CD4-positive, alpha-beta memory T cell (primary cell): Measurements from ENCODE around the gene KRTAP10-11. TPM values are rescaled to one million over a fixed set of nuclear protein-coding genes. Genes with fewer than 3 reads are reported as not detected.

Source experiments
- CTCF ChIA-PET: fragments of 350-600 bp; sonication (Branson Sonifier 250); formaldehyde crosslinking; loops from one replicate; lab custom pipeline; 2021; ENCODE audit warnings: inconsistent platforms; ENCODE audit not compliant: partially characterized antibody; lab: Charles Lee
- POLR2A ChIA-PET: fragments of 350-600 bp; sonication (Branson Sonifier 250); formaldehyde crosslinking; loops from one replicate; lab custom pipeline; 2021; ENCODE audit not compliant: partially characterized antibody; lab: Charles Lee
- DNase-seq, 5 donors: peaks; one replicate each; pipeline versions ENCODE4 v3.0.0 to v3.0.0-alpha.2; 2020 to 2022; ENCODE audit warnings: mixed read lengths in 1 of 5
- H3K27ac ChIP-seq: one replicate; pipeline ENCODE4 v1.7.0; 2013; ENCODE audit warnings: low read depth, low read length
- H3K27me3 ChIP-seq: 2 replicates; pipeline ENCODE4 v1.7.0; 2013; ENCODE audit warnings: mild to moderate bottlenecking, low read length, moderate library complexity; ENCODE audit not compliant: insufficient read depth
- H3K36me3 ChIP-seq: 2 replicates; pipeline ENCODE4 v1.7.0; 2013; ENCODE audit warnings: mild to moderate bottlenecking, low read length, moderate library complexity; ENCODE audit not compliant: insufficient read depth
- H3K4me1 ChIP-seq: 2 replicates; pipeline ENCODE4 v1.7.0; 2013; ENCODE audit warnings: mild to moderate bottlenecking, low read length, moderate library complexity; ENCODE audit not compliant: insufficient read depth
- H3K4me3 ChIP-seq, 2 donors: one replicate each; pipeline ENCODE4 v1.7.0; 2013; ENCODE audit warnings: low read length in 2 of 2, mild to moderate bottlenecking in 1 of 2
- H3K9me3 ChIP-seq, 2 donors: one replicate each; pipeline ENCODE4 v1.7.0; 2013; ENCODE audit warnings: low read length in 2 of 2, control low read depth in 1 of 2; ENCODE audit not compliant: control insufficient read depth in 1 of 2
- H3K27ac Mint-ChIP-seq, 7 donors: one replicate each; pipeline ENCODE4 v1.8.0; 2020 to 2021; ENCODE audit warnings: mixed read lengths in 7 of 7, mild to moderate bottlenecking in 6 of 7, inconsistent platforms in 3 of 7, moderate library complexity in 3 of 7
- H3K27me3 Mint-ChIP-seq, 2 donors: one replicate each; pipeline ENCODE4 v1.8.0; 2020 to 2021; ENCODE audit warnings: mixed read lengths in 2 of 2
- H3K36me3 Mint-ChIP-seq, 2 donors: one replicate each; pipeline ENCODE4 v1.8.0; 2020 to 2021; ENCODE audit warnings: mixed read lengths in 2 of 2, inconsistent platforms in 1 of 2, mild to moderate bottlenecking in 1 of 2
- H3K4me1 Mint-ChIP-seq, 4 donors: one replicate each; pipeline ENCODE4 v1.8.0; 2020 to 2021; ENCODE audit warnings: mixed read lengths in 4 of 4, mild to moderate bottlenecking in 1 of 4
- H3K4me3 Mint-ChIP-seq, 8 donors: one replicate each; pipeline ENCODE4 v1.8.0; 2020 to 2021; ENCODE audit warnings: mixed read lengths in 8 of 8, mild to moderate bottlenecking in 7 of 8, moderate library complexity in 6 of 8, inconsistent platforms in 3 of 8
- H3K9me3 Mint-ChIP-seq, 8 donors: one replicate each; pipeline ENCODE4 v1.8.0; 2020 to 2021; ENCODE audit warnings: mixed read lengths in 8 of 8, mild to moderate bottlenecking in 5 of 8, inconsistent platforms in 3 of 8, moderate library complexity in 1 of 8
- intact Hi-C: fragments of 100-400 bp; cut with micrococcal nuclease; formaldehyde crosslinking; loops from one replicate; pipeline ENCODE4 v1.15.1; 2023
- polyA plus RNA-seq, 2 donors: library from polyadenylated mRNA; unstranded; fragments of 300-500 nt; fragmentation: Illumina TruSeq; gene quantifications; one replicate each; pipeline ENCODE4 v1.2.3, GENCODE V29; 2021
- total RNA-seq, 2 experiments: library from RNA; stranded (reverse); gene quantifications; one replicate each; pipeline ENCODE4 v1.2.3, GENCODE V29; 2021

Gene KRTAP10-11
- total and polyA plus RNA-seq, 4 experiments from 2014 or later, result not detected

DNA sequence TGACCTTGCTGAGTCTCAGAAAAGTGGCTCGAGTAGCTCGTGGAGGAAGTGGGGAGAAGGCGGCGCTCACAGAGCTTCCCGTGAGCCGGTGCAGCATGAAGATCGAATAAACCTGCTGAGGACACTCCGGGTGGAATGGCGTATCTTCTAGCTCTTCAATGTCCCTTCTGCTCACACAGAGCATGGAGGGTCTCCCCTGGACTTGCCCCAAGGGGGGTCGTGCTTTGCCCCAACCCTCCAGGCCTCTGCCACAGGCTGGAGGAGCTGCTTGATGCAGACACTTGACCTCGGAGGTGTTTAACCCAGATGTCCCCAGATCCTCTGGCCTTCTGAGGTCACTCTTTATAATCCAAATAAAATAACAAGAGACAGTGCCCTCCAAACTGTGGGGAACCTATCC is 48.6 kb downstream of the KRTAP10-11 start:
- no peak overlapping the region for H3K4me3 ChIP-seq
- peaks cover 25 to 28% of the 10 kb centered on the region in 2 donors for H3K27me3 Mint-ChIP-seq
- ChIA-PET POLR2A (interaction anchor here (0.9 to 1.4 kb wide), 3 partner anchors 37 to 76 kb away, joined by 3 to 5 read pairs (median 3); partner anchors contain the start of genes KRTAP12-3 and KRTAP12-4), CTCF (interaction anchor here (0.7 to 1.3 kb wide), 2 partner anchors 99 to 147 kb away, joined by 3 read pairs; no protein-coding TSS in a partner anchor)
- no peaks in the 10 kb centered on the region for H3K4me1 ChIP-seq
- H3K4me1 Mint-ChIP-seq, result peaks cover 7 to 25% (median 14%) of the 10 kb centered on the region in 4 donors
- no peaks in the 10 kb centered on the region for H3K9me3 ChIP-seq
- H3K4me3 Mint-ChIP-seq, result peak overlapping the region in 1 of 8 donors; percentile 26
- H3K27ac ChIP-seq, result no peak overlapping the region
- H3K9me3 Mint-ChIP-seq, result peaks cover 2 to 19% (median 10%) of the 10 kb centered on the region in 8 donors
- no peak for DNase-seq
- intact Hi-C loops, result no loop called here
- H3K27me3 ChIP-seq, result peaks cover 10% of the 10 kb centered on the region
- peak overlapping the region in 1 of 7 donors; percentile 70 for H3K27ac Mint-ChIP-seq
- peaks cover 2 to 7% of the 10 kb centered on the region in 2 donors for H3K36me3 Mint-ChIP-seq
- no peaks in the 10 kb centered on the region for H3K36me3 ChIP-seq

DNA sequence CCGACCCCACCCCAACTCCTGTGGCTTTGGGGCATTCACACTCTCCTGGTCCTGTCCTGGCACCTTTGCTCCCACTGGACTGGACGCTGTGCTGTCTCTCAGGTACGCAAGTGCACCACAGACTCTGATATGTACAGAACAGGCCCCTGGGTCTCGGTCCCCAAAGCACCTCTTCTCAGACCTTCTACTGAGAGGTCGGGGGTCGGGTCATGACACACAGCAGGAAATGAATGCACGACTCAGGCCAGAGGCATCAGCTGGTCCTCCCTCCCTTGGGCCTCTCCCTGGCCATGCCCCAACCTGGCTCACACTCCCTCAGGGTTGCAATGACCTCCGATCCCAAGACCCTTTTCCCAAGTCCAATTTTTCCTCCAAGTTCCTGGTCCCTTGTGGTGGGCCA is 49.0 kb downstream of the KRTAP10-11 start:
- intact Hi-C loops, result no loop called here
- peaks cover 7 to 25% (median 15%) of the 10 kb centered on the region in 4 donors for H3K4me1 Mint-ChIP-seq
- Histone ChIP-seq H3K4me3 (no peak overlapping the region), H3K27ac (no peak overlapping the region), H3K36me3 (no peaks in the 10 kb centered on the region), H3K9me3 (no peaks in the 10 kb centered on the region), H3K4me1 (no peaks in the 10 kb centered on the region), H3K27me3 (peaks cover 10% of the 10 kb centered on the region)
- H3K27ac Mint-ChIP-seq, result no peak overlapping the region
- H3K4me3 Mint-ChIP-seq, result peak overlapping the region in 1 of 8 donors; percentile 31
- H3K27me3 Mint-ChIP-seq, result peaks cover 25 to 30% of the 10 kb centered on the region in 2 donors
- peaks cover 2 to 19% (median 10%) of the 10 kb centered on the region in 8 donors for H3K9me3 Mint-ChIP-seq
- DNase-seq, result no peak
- CTCF ChIA-PET, result interaction anchor here (1.3 kb wide), 1 partner anchor 148 kb away, joined by 3 read pairs; no protein-coding TSS in a partner anchor
- POLR2A ChIA-PET, result interaction anchor here (0.9 to 1.4 kb wide), 3 partner anchors 38 to 77 kb away, joined by 3 to 5 read pairs (median 3); partner anchors contain the start of genes KRTAP12-3 and KRTAP12-4
- peaks cover 2 to 7% of the 10 kb centered on the region in 2 donors for H3K36me3 Mint-ChIP-seq

DNA sequence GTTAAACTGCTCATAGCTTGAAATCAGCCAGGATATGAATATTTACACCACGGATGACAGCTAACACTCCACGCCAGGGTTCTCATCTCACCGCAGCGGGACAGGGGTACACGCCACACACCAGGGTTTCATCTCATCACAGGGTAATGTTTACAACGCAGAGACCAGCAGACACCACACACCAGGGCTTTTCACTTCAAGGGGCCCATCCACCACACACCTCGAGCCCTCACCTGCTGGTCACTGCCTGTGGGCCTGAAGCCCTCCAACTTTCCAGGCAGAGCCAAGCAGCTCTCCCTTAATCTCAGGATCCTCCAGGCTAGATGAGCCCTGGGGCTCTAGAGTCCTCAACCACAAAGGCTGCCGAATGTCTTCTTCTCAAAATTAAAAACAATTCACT is 49.4 kb downstream of the KRTAP10-11 start:
- no peaks in the 10 kb centered on the region for H3K9me3 ChIP-seq
- H3K27ac ChIP-seq, result no peak overlapping the region
- no peaks in the 10 kb centered on the region for H3K36me3 ChIP-seq
- intact Hi-C loops, result no loop called here
- H3K27me3 ChIP-seq, result peaks cover 10% of the 10 kb centered on the region
- H3K27me3 Mint-ChIP-seq, result peaks cover 25 to 31% of the 10 kb centered on the region in 2 donors
- ChIA-PET CTCF (interaction anchor here (1.3 kb wide), 1 partner anchor 148 kb away, joined by 3 read pairs; no protein-coding TSS in a partner anchor), POLR2A (interaction anchor here (1.2 to 1.4 kb wide), 3 partner anchors 42 to 77 kb away, joined by 3 to 5 read pairs (median 3); partner anchors contain the start of gene KRTAP12-4)
- H3K27ac Mint-ChIP-seq, result peak overlapping the region in 1 of 7 donors; percentile 15
- H3K4me1 Mint-ChIP-seq, result peaks cover 7 to 25% (median 15%) of the 10 kb centered on the region in 4 donors
- no peak overlapping the region for H3K4me3 ChIP-seq
- H3K9me3 Mint-ChIP-seq, result peaks cover 2 to 19% (median 10%) of the 10 kb centered on the region in 8 donors
- no peak overlapping the region for H3K4me3 Mint-ChIP-seq
- H3K36me3 Mint-ChIP-seq, result peaks cover 2 to 7% of the 10 kb centered on the region in 2 donors
- no peak for DNase-seq
- H3K4me1 ChIP-seq, result no peaks in the 10 kb centered on the region

DNA sequence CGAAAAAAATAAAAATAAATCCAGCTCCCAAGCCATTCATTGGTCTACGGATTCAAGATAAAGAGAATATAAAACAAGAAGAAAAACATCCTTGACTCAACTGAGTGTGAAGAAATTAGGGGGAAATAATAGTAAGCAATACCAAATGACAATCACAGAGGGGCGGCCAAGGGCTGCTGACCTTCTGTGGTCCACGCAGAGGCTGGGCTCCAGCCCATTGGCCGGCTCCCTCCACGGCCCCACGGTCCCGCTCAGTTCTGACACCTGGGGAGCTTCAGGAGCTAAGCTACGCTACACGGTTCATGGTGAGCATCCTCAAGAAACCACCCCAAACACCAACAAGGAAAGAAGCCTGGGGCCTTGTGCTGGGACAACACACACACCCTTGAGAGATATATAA is 50.4 kb downstream of the KRTAP10-11 start:
- Histone ChIP-seq H3K27ac (no peak overlapping the region), H3K4me3 (no peak overlapping the region), H3K4me1 (no peaks in the 10 kb centered on the region), H3K36me3 (no peaks in the 10 kb centered on the region), H3K9me3 (no peaks in the 10 kb centered on the region), H3K27me3 (peaks cover 10% of the 10 kb centered on the region)
- Mint-ChIP-seq H3K4me1 (peaks cover 7 to 23% (median 14%) of the 10 kb centered on the region in 4 donors), H3K4me3 (no peak overlapping the region), H3K27me3 (peaks cover 30 to 38% of the 10 kb centered on the region in 2 donors), H3K27ac (no peak overlapping the region), H3K36me3 (peaks cover 2 to 7% of the 10 kb centered on the region in 2 donors), H3K9me3 (peaks cover 2 to 19% (median 10%) of the 10 kb centered on the region in 8 donors)
- ChIA-PET POLR2A (interaction anchor here (1.2 kb wide), 1 partner anchor 78 kb away, joined by 3 read pairs; no protein-coding TSS in a partner anchor), CTCF (interaction anchor here (1.6 kb wide), 1 partner anchor 186 kb away, joined by 5 read pairs; no protein-coding TSS in a partner anchor)
- intact Hi-C loops, result no loop called here
- no peak for DNase-seq

Other genes with a start within 250 kb of the KRTAP10-11 start
- 1 to 10 TPM; 1.4 to 1.5 TPM for gene LRRC3, start 190.9 kb upstream of the KRTAP10-11 start, total RNA-seq
- gene LRRC3, start 190.9 kb upstream of the KRTAP10-11 start, polyA plus RNA-seq, result under 1 TPM; 0.11 to 0.61 TPM
- gene KRTAP10-1, start 106.2 kb upstream of the KRTAP10-11 start, total RNA-seq, result not detected
- gene KRTAP10-1, start 106.2 kb upstream of the KRTAP10-11 start, polyA plus RNA-seq, result not detected
- gene KRTAP10-2, start 94.9 kb upstream of the KRTAP10-11 start, total RNA-seq, result not detected
- gene KRTAP10-2, start 94.9 kb upstream of the KRTAP10-11 start, polyA plus RNA-seq, result not detected
- gene KRTAP10-3, start 87.6 kb upstream of the KRTAP10-11 start, total RNA-seq, result not detected
- not detected for gene KRTAP10-3, start 87.6 kb upstream of the KRTAP10-11 start, polyA plus RNA-seq
- gene KRTAP10-4, start 72.7 kb upstream of the KRTAP10-11 start, total RNA-seq, result not detected
- not detected for gene KRTAP10-4, start 72.7 kb upstream of the KRTAP10-11 start, polyA plus RNA-seq
- gene KRTAP10-5, start 65.8 kb upstream of the KRTAP10-11 start, total RNA-seq, result not detected
- gene KRTAP10-5, start 65.8 kb upstream of the KRTAP10-11 start, polyA plus RNA-seq, result not detected
- not detected for gene KRTAP10-6, start 53.9 kb upstream of the KRTAP10-11 start, total RNA-seq
- gene KRTAP10-6, start 53.9 kb upstream of the KRTAP10-11 start, polyA plus RNA-seq, result not detected
- not detected for gene KRTAP10-7, start 45.8 kb upstream of the KRTAP10-11 start, total RNA-seq
- gene KRTAP10-7, start 45.8 kb upstream of the KRTAP10-11 start, polyA plus RNA-seq, result not detected
- gene KRTAP10-8, start 34.3 kb upstream of the KRTAP10-11 start, total RNA-seq, result not detected
- not detected for gene KRTAP10-8, start 34.3 kb upstream of the KRTAP10-11 start, polyA plus RNA-seq
- not detected for gene KRTAP10-9, start 19.3 kb upstream of the KRTAP10-11 start, total RNA-seq
- gene KRTAP10-9, start 19.3 kb upstream of the KRTAP10-11 start, polyA plus RNA-seq, result not detected
- not detected for gene KRTAP10-10, start 9.1 kb upstream of the KRTAP10-11 start, total RNA-seq
- gene KRTAP10-10, start 9.1 kb upstream of the KRTAP10-11 start, polyA plus RNA-seq, result not detected
- not detected for gene KRTAP12-4, start 8.2 kb downstream of the KRTAP10-11 start, total RNA-seq
- not detected for gene KRTAP12-4, start 8.2 kb downstream of the KRTAP10-11 start, polyA plus RNA-seq
- not detected for gene KRTAP12-3, start 11.5 kb downstream of the KRTAP10-11 start, total RNA-seq
- gene KRTAP12-3, start 11.5 kb downstream of the KRTAP10-11 start, polyA plus RNA-seq, result 1 to 10 TPM in 1 of 2 donors, not detected in 1; 1.2 TPM
- gene KRTAP12-2, start 20.5 kb downstream of the KRTAP10-11 start, total RNA-seq, result not detected
- gene KRTAP12-2, start 20.5 kb downstream of the KRTAP10-11 start, polyA plus RNA-seq, result not detected
- not detected for gene KRTAP12-1, start 35.7 kb downstream of the KRTAP10-11 start, total RNA-seq
- gene KRTAP12-1, start 35.7 kb downstream of the KRTAP10-11 start, polyA plus RNA-seq, result not detected
- gene KRTAP10-12, start 50.8 kb downstream of the KRTAP10-11 start, total RNA-seq, result not detected
- gene KRTAP10-12, start 50.8 kb downstream of the KRTAP10-11 start, polyA plus RNA-seq, result not detected
- gene TSPEAR, start 65.2 kb downstream of the KRTAP10-11 start, total RNA-seq, result not detected
- gene TSPEAR, start 65.2 kb downstream of the KRTAP10-11 start, polyA plus RNA-seq, result under 1 TPM in 1 of 2 donors, not detected in 1; 0.07 TPM
- 100 to 1,000 TPM; 125 to 131 TPM for gene UBE2G2, start 155.4 kb downstream of the KRTAP10-11 start, total RNA-seq
- gene UBE2G2, start 155.4 kb downstream of the KRTAP10-11 start, polyA plus RNA-seq, result 10 to 100 TPM; 51.8 to 65.9 TPM
- 10 to 100 TPM; 36.3 to 37.3 TPM for gene SUMO3, start 171.6 kb downstream of the KRTAP10-11 start, total RNA-seq
- 10 to 100 TPM; 74.9 to 99.7 TPM for gene SUMO3, start 171.6 kb downstream of the KRTAP10-11 start, polyA plus RNA-seq
- 100 to 1,000 TPM in 1 of 2 experiments, 10 to 100 TPM in 1; 98.7 to 110 TPM for gene PTTG1IP, start 227.3 kb downstream of the KRTAP10-11 start, total RNA-seq
- gene PTTG1IP, start 227.3 kb downstream of the KRTAP10-11 start, polyA plus RNA-seq, result 10 to 100 TPM; 84.8 to 92.4 TPM